IPS-18c (cell line): ENCODE data around the gene ALS2CL.

Experiments
- H3K4me3 ChIP-seq: 2 replicates; pipeline ENCODE4 v1.7.0; 2013; ENCODE audit warnings: low read depth, mild to moderate bottlenecking, low read length, moderate library complexity; ENCODE audit not compliant: insufficient read depth
- H3K9me3 ChIP-seq: one replicate; pipeline ENCODE4 v1.6.1; 2013; ENCODE audit warnings: mild to moderate bottlenecking, low read length, moderate library complexity; ENCODE audit not compliant: control insufficient read depth, insufficient read depth

Gene ALS2CL

DNA sequence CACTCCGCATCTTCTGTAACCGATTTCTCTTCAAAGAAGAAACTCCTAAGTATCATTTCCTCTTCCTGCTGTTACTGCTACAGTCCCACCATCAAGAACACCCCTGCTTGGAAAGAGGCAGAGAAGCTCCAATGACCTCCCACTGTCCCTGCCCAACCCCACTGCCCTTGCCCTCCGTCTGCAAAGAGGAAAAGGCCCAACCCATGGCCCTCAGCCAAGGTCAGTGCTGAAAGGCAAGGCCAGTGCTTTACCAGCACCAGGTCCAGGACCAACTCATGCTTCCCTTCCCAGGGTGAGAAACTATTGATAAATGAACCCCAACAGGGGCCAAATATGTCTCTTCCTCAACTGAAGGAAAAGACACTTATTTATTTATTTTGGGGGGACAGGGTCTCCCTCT is 58.6 kb downstream of the ALS2CL start:
- Histone ChIP-seq H3K4me3 (no peak overlapping the region), H3K9me3 (no peaks in the 10 kb centered on the region)

DNA sequence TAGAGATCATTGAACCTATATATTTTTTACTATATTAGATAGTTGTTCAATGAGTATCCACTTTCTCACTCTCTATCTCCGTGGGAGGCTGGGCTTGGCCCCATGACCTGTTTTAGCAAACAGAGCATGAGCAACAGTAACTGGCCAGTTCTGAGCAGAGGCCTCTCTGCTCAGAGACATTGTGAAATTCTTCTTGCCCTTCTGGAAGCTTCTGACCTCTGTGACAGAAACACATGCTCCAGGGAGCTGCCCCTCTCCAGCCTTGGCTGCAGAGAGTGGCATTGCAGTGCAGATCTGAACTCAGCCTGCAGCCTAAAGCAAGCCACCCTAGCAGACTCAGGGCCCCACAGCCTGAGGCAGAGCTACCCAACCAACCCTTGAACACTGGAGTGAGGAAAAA is 60.7 kb downstream of the ALS2CL start:
- Histone ChIP-seq H3K9me3 (no peaks in the 10 kb centered on the region), H3K4me3 (no peak overlapping the region)

DNA sequence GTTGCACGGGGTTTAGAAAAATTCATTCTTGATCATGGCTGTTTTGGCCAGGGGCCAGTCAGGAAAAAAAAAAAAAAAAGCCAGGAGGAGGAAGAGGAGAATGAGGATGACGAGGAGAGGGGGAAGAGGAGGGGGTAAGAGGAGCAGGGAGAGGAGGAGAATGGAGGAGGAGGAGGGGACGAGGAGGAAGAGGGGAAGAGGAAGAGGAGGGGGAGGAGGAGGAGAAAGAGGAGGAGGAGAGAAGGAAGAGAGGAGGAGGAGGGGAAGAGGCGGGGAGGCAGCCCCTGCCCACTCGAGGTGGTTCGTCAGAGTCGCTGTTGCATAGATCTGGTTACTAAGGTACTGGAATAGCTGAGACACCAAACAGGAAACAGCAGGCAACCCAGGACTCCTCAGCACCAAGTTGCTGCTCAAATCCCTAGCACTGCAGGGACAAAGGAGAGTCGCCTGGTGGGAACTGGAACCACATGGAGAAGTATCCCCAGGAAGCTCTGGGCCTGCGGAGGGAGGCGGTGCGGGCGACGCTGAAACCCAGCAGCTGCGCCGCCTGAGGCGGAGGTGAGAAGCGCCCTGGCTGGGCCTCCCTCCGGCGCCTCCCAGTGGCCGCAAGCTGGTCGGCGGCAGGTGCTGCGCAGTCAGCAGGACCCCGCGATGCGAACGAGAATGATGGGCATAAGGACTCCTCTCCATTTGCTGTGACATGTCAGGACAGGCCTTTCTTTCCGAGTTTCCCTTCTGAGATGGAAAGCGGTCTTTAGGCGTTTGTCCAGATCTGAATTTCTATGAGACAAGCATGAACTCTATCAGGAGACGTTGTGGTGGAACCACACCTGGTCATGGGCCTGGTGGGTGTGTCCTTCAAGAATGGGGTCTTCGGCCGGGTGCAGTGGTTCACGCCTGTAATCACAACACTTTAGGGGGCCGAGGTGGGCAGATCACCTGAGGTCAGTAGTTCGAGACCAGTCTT is 63.6 kb downstream of the ALS2CL start:
- Histone ChIP-seq H3K4me3 (no peak overlapping the region; the same call in 1 of the 2 replicates), H3K9me3 (no peaks in the 10 kb centered on the region)

DNA sequence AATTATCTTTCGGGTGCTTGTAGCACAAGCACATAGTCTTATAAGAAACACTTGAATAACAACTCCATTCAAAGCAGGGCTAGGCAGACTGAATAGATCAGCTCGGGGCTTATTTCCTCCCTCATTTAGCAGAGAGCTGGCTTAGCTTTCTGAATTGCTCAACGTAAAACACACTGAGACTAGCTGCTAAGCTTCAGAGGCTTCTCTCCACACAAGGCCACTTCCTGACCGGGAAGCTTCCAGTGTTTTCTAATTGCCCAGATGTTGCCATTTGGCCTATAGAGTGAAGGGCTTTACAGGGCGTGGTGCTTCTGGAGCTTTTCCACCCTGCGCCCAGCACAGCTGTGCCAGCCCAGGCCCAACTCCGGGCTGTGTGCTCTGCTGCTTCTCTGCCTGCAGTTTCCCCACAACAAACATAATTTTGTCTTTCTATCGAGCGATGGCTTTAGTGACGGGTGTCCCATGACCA is 64.5 kb downstream of the ALS2CL start:
- Histone ChIP-seq H3K9me3 (no peaks in the 10 kb centered on the region), H3K4me3 (no peak overlapping the region)

DNA sequence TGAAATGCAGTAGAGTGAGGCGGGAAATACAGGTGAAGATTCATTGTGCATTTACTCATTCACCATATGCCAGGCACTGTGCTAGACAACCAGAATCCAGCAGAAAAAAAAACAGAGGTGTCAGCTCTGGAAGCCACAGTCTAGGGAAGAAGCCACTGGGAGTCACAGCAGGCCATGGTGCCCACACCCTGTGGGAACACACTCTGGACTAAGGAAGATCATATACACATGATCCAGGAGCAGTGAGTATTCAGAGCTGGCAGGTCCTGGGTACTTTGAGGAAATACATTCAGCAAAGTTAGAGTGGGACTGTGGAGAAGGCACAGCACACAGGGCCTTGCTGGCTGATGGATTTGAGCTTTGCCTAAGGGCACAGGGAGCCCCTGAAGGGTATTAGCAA is 66.4 kb downstream of the ALS2CL start:
- Histone ChIP-seq H3K4me3 (no peak overlapping the region), H3K9me3 (no peaks in the 10 kb centered on the region)

DNA sequence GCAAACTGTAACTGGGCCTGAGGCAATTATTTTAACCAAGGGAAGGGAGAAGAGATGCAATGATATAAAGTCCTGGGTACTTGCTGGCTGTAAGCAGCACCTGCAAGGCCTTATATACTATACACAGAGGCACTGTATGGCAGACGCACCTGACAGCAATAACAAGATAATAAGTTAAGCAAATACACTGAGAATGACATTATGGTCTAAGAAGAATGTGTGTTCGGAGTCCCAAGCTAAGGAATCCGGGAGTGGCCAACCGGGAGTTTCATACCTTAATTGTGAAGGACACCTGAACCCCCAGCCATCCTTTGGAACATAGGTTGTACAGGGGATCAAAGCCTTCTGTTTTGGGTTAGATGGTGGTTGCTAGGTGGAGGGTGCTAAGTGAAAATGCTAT is 67.4 kb downstream of the ALS2CL start:
- H3K9me3 ChIP-seq: no peaks in the 10 kb centered on the region
- no peak overlapping the region for H3K4me3 ChIP-seq

DNA sequence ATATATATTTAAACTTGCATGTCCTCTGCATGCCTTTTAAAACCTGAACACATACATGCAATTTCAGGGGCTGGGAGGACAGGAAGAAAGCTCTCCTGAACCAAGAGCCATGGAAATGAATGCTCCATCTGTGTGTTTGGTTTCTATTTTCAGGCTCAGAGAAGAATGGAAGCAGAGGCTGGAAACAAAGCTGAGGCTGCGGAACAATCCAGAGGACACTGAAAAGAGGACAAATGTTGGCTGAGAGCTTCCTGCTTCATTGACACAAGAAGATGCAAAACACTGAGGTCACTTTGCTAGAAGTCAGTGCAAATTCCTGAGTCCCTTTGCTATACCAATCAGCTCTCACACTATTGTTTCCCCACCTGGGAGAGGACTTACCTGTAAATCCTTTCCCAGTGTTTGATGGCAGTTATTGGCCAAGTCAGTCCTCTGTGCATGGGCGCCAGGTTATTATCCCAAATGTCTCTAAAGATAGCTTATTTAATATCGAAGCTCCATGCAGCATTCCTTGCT is 68.4 kb downstream of the ALS2CL start:
- H3K4me3 ChIP-seq: no peak overlapping the region
- no peaks in the 10 kb centered on the region for H3K9me3 ChIP-seq

DNA sequence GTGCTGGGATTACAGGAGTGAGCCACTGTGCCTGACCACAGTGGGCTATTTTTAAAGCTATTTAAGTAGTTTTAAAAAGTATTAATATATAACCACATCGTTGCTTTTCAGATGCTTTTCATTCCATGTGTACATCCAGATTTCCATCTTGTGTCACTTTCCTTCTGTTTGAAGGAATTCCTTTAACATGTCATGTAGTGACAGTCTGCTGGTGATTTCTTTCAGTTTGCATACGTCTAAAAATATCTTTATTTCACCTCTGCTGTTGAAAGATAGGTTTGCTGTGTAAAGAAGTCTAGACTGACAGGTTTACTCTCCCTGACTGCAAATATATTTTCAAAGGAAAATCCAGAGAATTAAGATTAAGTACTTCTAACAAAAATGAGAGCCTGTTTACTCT is 68.9 kb downstream of the ALS2CL start:
- Histone ChIP-seq H3K4me3 (no peak overlapping the region), H3K9me3 (no peaks in the 10 kb centered on the region)

DNA sequence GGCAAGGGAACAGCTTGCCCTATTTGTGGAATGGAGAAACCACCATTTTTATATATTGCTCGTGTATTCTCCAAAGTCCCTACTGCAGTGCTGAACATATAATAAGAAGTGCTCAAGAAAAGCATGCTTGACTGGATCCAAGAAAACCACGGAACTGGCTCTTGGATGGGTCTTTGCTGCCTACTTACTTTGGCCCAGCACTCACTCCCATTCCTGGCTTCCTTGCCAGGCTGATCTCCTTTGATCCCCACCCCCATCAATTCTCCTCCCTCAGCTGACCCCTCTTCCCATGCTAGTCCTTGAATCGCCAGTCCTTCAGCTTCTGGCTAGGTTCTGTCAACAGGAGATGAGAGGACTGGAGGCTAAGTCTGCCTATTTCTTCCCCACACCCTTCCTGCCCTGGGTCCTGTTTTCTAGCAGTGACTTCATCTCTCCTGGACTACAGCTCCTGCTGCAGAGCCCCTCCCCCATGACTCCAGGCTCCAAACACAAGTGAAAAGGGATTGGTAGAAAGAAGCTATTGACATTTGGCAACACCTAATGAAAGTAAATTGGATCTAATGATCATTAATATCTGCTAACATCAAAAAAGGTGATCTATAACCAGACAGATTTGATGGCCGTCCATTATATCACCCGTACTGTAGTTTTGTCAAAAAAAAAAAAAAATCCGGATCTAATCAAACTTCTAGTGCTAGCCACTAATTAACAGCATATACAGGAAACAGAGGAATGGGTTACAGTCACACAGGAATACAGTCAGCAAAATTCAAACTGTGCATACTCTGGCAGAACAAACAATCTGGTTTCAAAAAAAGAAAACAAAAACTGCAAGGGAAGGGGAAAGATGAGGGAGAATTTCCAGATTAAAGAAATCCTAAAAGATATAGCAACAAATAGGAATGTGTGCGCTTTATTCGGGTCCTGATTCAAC is 73.4 kb downstream of the ALS2CL start:
- Histone ChIP-seq H3K9me3 (no peaks in the 10 kb centered on the region), H3K4me3 (no peak overlapping the region)
